HG02610 (cell line): ENCODE measurements around the gene PRDM4.
"Not testable (repeated sequence)": the region's sequence is repeated elsewhere in the genome, so short reads cannot be mapped to it uniquely, and the experiment has no call there.

Source experiments
- ATAC-seq: cut with Tn5 transposase; IDR thresholded peaks from one replicate; pipeline ENCODE4 v1.9.1; 2021; ENCODE audit warnings: mild to moderate bottlenecking, moderate library complexity; ENCODE audit not compliant: unreplicated experiment

The PRDM4 gene

GRCh38 chr12:107774349-107775029 is 13.6 kb upstream of the PRDM4 start, which contains the start of gene ASCL4:
TSS of gene ASCL4 (plus strand) at chr12:107774704. CDS start at chr12:107775219, 515 bp downstream.
- ATAC-seq = no peak

GRCh38 chr12:107767466-107767865 is 6.5 kb upstream of the PRDM4 start:
- ATAC-seq = no peak

- no peak for ATAC-seq
Observed at GRCh38 chr12:107765316-107765715, 4.4 kb upstream of the PRDM4 start.

GRCh38 chr12:107764626-107765025 is 3.7 kb upstream of the PRDM4 start:
- ATAC-seq = no peak

GRCh38 chr12:107762874-107763273 is 1.9 kb upstream of the PRDM4 start:
- ATAC-seq = no peak

- ATAC-seq = no peak
Observed at GRCh38 chr12:107761502-107761904, 566 bp upstream of the PRDM4 start.

- ATAC-seq = peak; percentile 15
Observed at GRCh38 chr12:107760207-107760808, 629 bp downstream of the PRDM4 start.

GRCh38 chr12:107759410-107759809 is 1.5 kb downstream of the PRDM4 start:
- no peak for ATAC-seq

- ATAC-seq = no peak
Observed at GRCh38 chr12:107749083-107749482, 11.9 kb downstream of the PRDM4 start.

GRCh38 chr12:107748472-107748871 is 12.5 kb downstream of the PRDM4 start:
- no peak for ATAC-seq

- ATAC-seq = peak; percentile 80
Observed at GRCh38 chr12:107736914-107737313, 24.0 kb downstream of the PRDM4 start.

- no peak for ATAC-seq
Observed at GRCh38 chr12:107735763-107736162, 25.2 kb downstream of the PRDM4 start.

GRCh38 chr12:107734139-107734538 is 26.8 kb downstream of the PRDM4 start:
- no peak for ATAC-seq

GRCh38 chr12:107732365-107732764 is 28.6 kb downstream of the PRDM4 start:
- no peak for ATAC-seq

- no peak for ATAC-seq
Observed at GRCh38 chr12:107731366-107731765, 29.6 kb downstream of the PRDM4 start.

- no peak for ATAC-seq
Observed at GRCh38 chr12:107730618-107731341, 30.2 kb downstream of the PRDM4 start.

- not testable (repeated sequence) for ATAC-seq
Observed at GRCh38 chr12:107727742-107728141, 33.2 kb downstream of the PRDM4 start.

- ATAC-seq = not testable (repeated sequence)
Observed at GRCh38 chr12:107727327-107727726, 33.6 kb downstream of the PRDM4 start.

- no peak for ATAC-seq
Observed at GRCh38 chr12:107718606-107719005, 42.3 kb downstream of the PRDM4 start.

- ATAC-seq = no peak
Observed at GRCh38 chr12:107715780-107716179, 45.2 kb downstream of the PRDM4 start.

GRCh38 chr12:107705522-107705921 is 55.4 kb downstream of the PRDM4 start:
- not testable (repeated sequence) for ATAC-seq

GRCh38 chr12:107704041-107704440 is 56.9 kb downstream of the PRDM4 start:
- no peak for ATAC-seq
